HepG2 (cell line): ENCODE measurements around the gene ABCC10.

Experiments used
- HNRNPLL ChIP-seq: fragments of 200-400 bp; formaldehyde crosslinking; IDR thresholded peaks from 2 replicates; pipeline ENCODE4 v1.6.1; 2017; ENCODE audit warnings: mild to moderate bottlenecking, low read depth, low read length; ENCODE audit not compliant: poor library complexity, severe bottlenecking
- JUNB ChIP-seq: sonication (generic); formaldehyde crosslinking; IDR thresholded peaks from 2 replicates; pipeline ENCODE4 v1.8.0; 2022; ENCODE audit warnings: missing genetic modification reagents, mild to moderate bottlenecking, borderline replicate concordance
- MYC ChIP-seq: sonication (generic); formaldehyde crosslinking; IDR thresholded peaks from 2 replicates; pipeline ENCODE4 v1.9.0; 2021; ENCODE audit warnings: missing genetic modification reagents, borderline replicate concordance
- NFYB ChIP-seq: sonication (generic); formaldehyde crosslinking; IDR thresholded peaks from 2 replicates; pipeline ENCODE4 v1.4.0; 2020; ENCODE audit warnings: missing genetic modification reagents
- NR2F6 ChIP-seq, 2 experiments: IDR thresholded peaks; 2 replicates each; pipeline ENCODE4 v1.6.1; 2016; ENCODE audit warnings: antibody characterized with exemption in 1 of 2, mild to moderate bottlenecking in 1 of 2
- RNF2 ChIP-seq: fragments of 450-650 bp; conservative IDR thresholded peaks from 2 replicates; pipeline ENCODE4 v1.6.1; 2016; ENCODE audit warnings: low read depth
- ZNF44 ChIP-seq: sonication (generic); formaldehyde crosslinking; IDR thresholded peaks from 2 replicates; pipeline ENCODE4 v1.5.1; 2020; ENCODE audit warnings: mild to moderate bottlenecking, missing genetic modification reagents
- ZNF766 ChIP-seq: sonication (generic); formaldehyde crosslinking; IDR thresholded peaks from 2 replicates; pipeline ENCODE4 v1.5.0; 2020; ENCODE audit warnings: missing genetic modification reagents, borderline replicate concordance
- TF ChIP-seq, protein P1 (sequence below): sonication (generic); formaldehyde crosslinking; IDR thresholded peaks from 2 replicates; pipeline ENCODE4 v1.9.0; 2021; ENCODE audit warnings: missing genetic modification reagents, borderline replicate concordance

DNA sequence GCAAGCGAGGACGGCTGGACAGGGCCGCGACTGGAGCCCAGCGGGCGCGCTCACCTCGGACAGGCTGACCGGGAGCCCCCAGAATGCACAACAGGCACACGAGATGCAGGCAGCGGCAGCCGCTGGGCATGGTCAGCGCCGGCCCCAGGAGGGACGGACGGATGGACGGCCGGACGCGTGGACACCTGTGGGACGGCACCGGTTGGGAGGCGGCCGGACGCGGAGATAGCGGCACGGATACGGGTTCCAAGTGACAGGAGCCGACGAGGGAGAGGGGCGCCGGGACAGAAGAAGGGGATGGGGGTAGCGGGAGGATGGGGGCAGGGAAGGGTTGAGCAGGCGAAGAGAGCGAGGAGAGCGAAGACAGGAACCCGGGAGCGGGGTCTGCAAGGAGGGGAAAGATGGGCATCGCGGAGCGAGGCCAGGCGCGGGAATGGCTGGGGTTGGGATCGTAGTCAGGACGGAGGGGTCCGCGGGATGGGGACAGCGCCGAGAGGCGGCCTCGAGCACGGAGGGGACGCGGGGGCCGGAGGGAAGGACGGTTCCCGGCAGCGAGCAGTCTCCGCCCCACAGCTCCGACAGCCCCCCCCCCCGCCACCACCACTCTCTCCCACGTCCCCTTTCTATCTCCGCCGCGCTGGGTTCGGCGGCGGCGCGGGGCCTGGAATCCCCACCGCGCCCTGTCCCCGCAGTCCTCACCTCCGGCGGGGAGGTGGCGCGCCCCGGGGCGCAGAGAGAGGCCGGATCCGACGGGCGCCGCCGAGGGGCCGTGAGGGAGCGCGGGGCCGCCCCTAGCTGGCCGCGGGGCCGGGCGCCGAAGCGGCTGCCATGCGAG is 27.6 kb downstream of the ABCC10 start:
- peak; percentile 60 for TF ChIP-seq HNRNPLL
- TF ChIP-seq MYC: peak; percentile 61; the same call in 1 of the 2 replicates
- no peak for TF ChIP-seq NR2F6 (IDR thresholded peaks at IDR 0.05)
- TF ChIP-seq NR2F6 (CRISPR knock-in tag; IDR thresholded peaks at IDR 0.05): peak; percentile 46
- TF ChIP-seq ZNF44: peak; percentile 50; the same call in 1 of the 2 replicates
- no peak for TF ChIP-seq ZNF766 (CRISPR knock-in tag)
- TF ChIP-seq NFYB (CRISPR knock-in tag): no peak
- TF ChIP-seq, protein P1, sequence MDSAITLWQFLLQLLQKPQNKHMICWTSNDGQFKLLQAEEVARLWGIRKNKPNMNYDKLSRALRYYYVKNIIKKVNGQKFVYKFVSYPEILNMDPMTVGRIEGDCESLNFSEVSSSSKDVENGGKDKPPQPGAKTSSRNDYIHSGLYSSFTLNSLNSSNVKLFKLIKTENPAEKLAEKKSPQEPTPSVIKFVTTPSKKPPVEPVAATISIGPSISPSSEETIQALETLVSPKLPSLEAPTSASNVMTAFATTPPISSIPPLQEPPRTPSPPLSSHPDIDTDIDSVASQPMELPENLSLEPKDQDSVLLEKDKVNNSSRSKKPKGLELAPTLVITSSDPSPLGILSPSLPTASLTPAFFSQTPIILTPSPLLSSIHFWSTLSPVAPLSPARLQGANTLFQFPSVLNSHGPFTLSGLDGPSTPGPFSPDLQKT: no peak
- no peak for TF ChIP-seq RNF2
- TF ChIP-seq JUNB (CRISPR knock-in tag): no peak
